MCF 10A (cell line): Measurements from ENCODE around the gene TCF12. TPM values are rescaled to one million over a fixed set of nuclear protein-coding genes. Genes with fewer than 3 reads are reported as not detected.

ENCODE experiments used
- BruUV-seq: library from RNA; stranded (reverse); fragments of 400-500 nt; replicated peaks from 2 replicates; lab custom pipeline; 2021; lab: Mats Ljungman, UMichigan
- CTCF ChIA-PET: fragments of 300-600 bp; sonication (Branson Sonifier 250); formaldehyde crosslinking; extraction: SDS; loops from one replicate; lab custom pipeline; 2021; ENCODE audit warnings: antibody characterized with exemption, inconsistent platforms; lab: Yijun Ruan, JAX
- POLR2A ChIA-PET: fragments of 300-600, 350-650 bp; sonication (Branson Sonifier 250); formaldehyde crosslinking; extraction: SDS; loops from one replicate; lab custom pipeline; 2020; ENCODE audit warnings: antibody characterized with exemption, inconsistent platforms; lab: Yijun Ruan, JAX
- DNase-seq: peaks from one replicate; pipeline ENCODE4 v3.0.0-alpha.2; 2018; ENCODE audit not compliant: unreplicated experiment
- H3K27ac Mint-ChIP-seq: one replicate; pipeline ENCODE4 v1.8.0; 2022; ENCODE audit warnings: mild to moderate bottlenecking, low read depth, mixed read lengths; ENCODE audit not compliant: unreplicated experiment
- H3K27me3 Mint-ChIP-seq: one replicate; pipeline ENCODE4 v1.8.0; 2022; ENCODE audit warnings: mixed read lengths; ENCODE audit not compliant: insufficient read depth, unreplicated experiment
- H3K36me3 Mint-ChIP-seq: one replicate; pipeline ENCODE4 v1.8.0; 2022; ENCODE audit warnings: mild to moderate bottlenecking, moderate library complexity, mixed read lengths; ENCODE audit not compliant: insufficient read depth, unreplicated experiment
- H3K4me1 Mint-ChIP-seq: one replicate; pipeline ENCODE4 v1.8.0; 2022; ENCODE audit warnings: mixed read lengths; ENCODE audit not compliant: insufficient read depth, unreplicated experiment
- H3K4me3 Mint-ChIP-seq: one replicate; pipeline ENCODE4 v1.8.0; 2022; ENCODE audit warnings: mild to moderate bottlenecking, moderate library complexity, mixed read lengths; ENCODE audit not compliant: unreplicated experiment
- H3K9me3 Mint-ChIP-seq: one replicate; pipeline ENCODE4 v1.8.0; 2022; ENCODE audit warnings: mixed read lengths; ENCODE audit not compliant: unreplicated experiment
- CTCF ChIP-seq: fragments of 200-600 bp; IDR thresholded peaks from one replicate; pipeline ENCODE4 v1.8.0; 2022; ENCODE audit warnings: antibody characterized with exemption, mild to moderate bottlenecking; ENCODE audit not compliant: unreplicated experiment
- intact Hi-C: fragments of 100-400 bp; cut with micrococcal nuclease; formaldehyde crosslinking; loops from 2 replicates; pipeline ENCODE4 v1.14.1; 2022
- total RNA-seq: library from RNA; stranded (reverse); gene quantifications from 2 replicates; pipeline ENCODE4 v1.2.3, GENCODE V29; 2022

The TCF12 gene
- total RNA-seq, 1 experiment from 2014 or later = 140 TPM

- DNase-seq = no peak
- CTCF ChIA-PET = interaction anchor here (0.5 to 0.7 kb wide), 2 partner anchors 23 to 100 kb away, joined by 3 to 4 read pairs; no protein-coding TSS in a partner anchor
- no peaks in the 10 kb centered on the region for H3K27me3 Mint-ChIP-seq
- intact Hi-C loops = no loop called here
- TF ChIP-seq CTCF = no peak
- no TSS peak for BruUV-seq
- H3K9me3 Mint-ChIP-seq = no peaks in the 10 kb centered on the region
- H3K4me3 Mint-ChIP-seq = no peak overlapping the region
- H3K4me1 Mint-ChIP-seq = no peaks in the 10 kb centered on the region
- POLR2A ChIA-PET = interaction anchor here (0.6 to 1.0 kb wide), 2 partner anchors 9 to 185 kb away, joined by 3 to 4 read pairs; no protein-coding TSS in a partner anchor
- no peak overlapping the region for H3K27ac Mint-ChIP-seq
- H3K36me3 Mint-ChIP-seq = peaks cover 24% of the 10 kb centered on the region
Observed at GRCh38 chr15:57190208-57190607, 271.8 kb downstream of the TCF12 start.

GRCh38 chr15:57193161-57193560, 274.7 kb downstream of the TCF12 start:
- no peak for TF ChIP-seq CTCF
- Mint-ChIP-seq H3K36me3 (peaks cover 24% of the 10 kb centered on the region), H3K9me3 (no peaks in the 10 kb centered on the region), H3K4me1 (no peaks in the 10 kb centered on the region), H3K27me3 (no peaks in the 10 kb centered on the region), H3K27ac (no peak overlapping the region), H3K4me3 (no peak overlapping the region)
- BruUV-seq = no TSS peak
- POLR2A ChIA-PET = no interaction called here
- CTCF ChIA-PET = interaction anchor here (0.6 kb wide), 1 partner anchor 115 kb away, joined by 3 read pairs; no protein-coding TSS in a partner anchor
- intact Hi-C loops = no loop called here
- no peak for DNase-seq

- Mint-ChIP-seq H3K4me1 (no peaks in the 10 kb centered on the region), H3K27ac (no peak overlapping the region), H3K27me3 (no peaks in the 10 kb centered on the region), H3K36me3 (peaks cover 31% of the 10 kb centered on the region), H3K9me3 (no peaks in the 10 kb centered on the region), H3K4me3 (no peak overlapping the region)
- POLR2A ChIA-PET = no interaction called here
- BruUV-seq = no TSS peak
- intact Hi-C loops = no loop called here
- CTCF ChIA-PET = interaction anchor here (1.0 kb wide), 1 partner anchor 50 kb away, joined by 3 read pairs; no protein-coding TSS in a partner anchor
- no peak for DNase-seq
- no peak for TF ChIP-seq CTCF
Observed at GRCh38 chr15:57195326-57195725, 276.9 kb downstream of the TCF12 start.

GRCh38 chr15:57196865-57197264, 278.4 kb downstream of the TCF12 start:
- BruUV-seq = no TSS peak
- no peaks in the 10 kb centered on the region for H3K9me3 Mint-ChIP-seq
- no peak overlapping the region for H3K27ac Mint-ChIP-seq
- peaks cover 22% of the 10 kb centered on the region for H3K36me3 Mint-ChIP-seq
- intact Hi-C loops = no loop called here
- no peaks in the 10 kb centered on the region for H3K27me3 Mint-ChIP-seq
- no peak for TF ChIP-seq CTCF
- no peaks in the 10 kb centered on the region for H3K4me1 Mint-ChIP-seq
- CTCF ChIA-PET = no interaction called here
- no peak overlapping the region for H3K4me3 Mint-ChIP-seq
- DNase-seq = peak; percentile 13
- POLR2A ChIA-PET = no interaction called here
